HepG2 (cell line): ENCODE data around the gene CDAN1. TPM values are rescaled to one million over a fixed set of nuclear protein-coding genes. Genes with fewer than 3 reads are reported as not detected.
A peak's percentile ranks its signal among the peaks of the same experiment; 100 is the strongest.

Experiments used
- ADNP ChIP-seq: sonication (generic); formaldehyde crosslinking; IDR thresholded peaks from 2 replicates; pipeline ENCODE4 v1.4.0; 2020; ENCODE audit warnings: missing genetic modification reagents
- FOSL2 ChIP-seq: sonication (generic); formaldehyde crosslinking; IDR thresholded peaks from 2 replicates; pipeline ENCODE4 v1.4.0; 2020; ENCODE audit warnings: missing genetic modification reagents
- GPN1 ChIP-seq: sonication (generic); formaldehyde crosslinking; IDR thresholded peaks from 2 replicates; pipeline ENCODE4 v1.5.1; 2020; ENCODE audit warnings: missing genetic modification reagents, borderline replicate concordance
- HNRNPK ChIP-seq: fragments of 200-400 bp; formaldehyde crosslinking; IDR thresholded peaks from 2 replicates; pipeline ENCODE4 v1.6.1; 2018; ENCODE audit warnings: low read length, low read depth, moderate library complexity, mild to moderate bottlenecking; ENCODE audit not compliant: poor library complexity, severe bottlenecking
- ISX ChIP-seq: sonication (generic); formaldehyde crosslinking; conservative IDR thresholded peaks from 2 replicates; pipeline ENCODE4 v1.5.0; 2020; ENCODE audit warnings: missing genetic modification reagents
- NR2C2 ChIP-seq: sonication (generic); formaldehyde crosslinking; IDR thresholded peaks from 2 replicates; pipeline ENCODE4 v1.4.0; 2020; ENCODE audit warnings: missing genetic modification reagents, mild to moderate bottlenecking, moderate library complexity, borderline replicate concordance
- NRL ChIP-seq: sonication (generic); formaldehyde crosslinking; IDR thresholded peaks from 2 replicates; pipeline ENCODE4 v1.5.0; 2020; ENCODE audit warnings: missing genetic modification reagents, mild to moderate bottlenecking, moderate library complexity, borderline replicate concordance
- SALL1 ChIP-seq: sonication (generic); formaldehyde crosslinking; IDR thresholded peaks from 2 replicates; pipeline ENCODE4 v1.8.0; 2022; ENCODE audit warnings: mild to moderate bottlenecking, missing genetic modification reagents
- SMC3 ChIP-seq: IDR thresholded peaks from 2 replicates; pipeline ENCODE4 v1.6.1; 2011; ENCODE audit warnings: low read length, improper control_type of control experiment
- SSRP1 ChIP-seq: IDR thresholded peaks from 2 replicates; pipeline ENCODE4 v1.6.1; 2016; ENCODE audit warnings: control low read depth
- TAF1 ChIP-seq: sonication (generic); formaldehyde crosslinking; IDR thresholded peaks from 2 replicates; pipeline ENCODE4 v1.4.0; 2020; ENCODE audit warnings: missing genetic modification reagents
- ZKSCAN8 ChIP-seq: IDR thresholded peaks from 2 replicates; pipeline ENCODE4 v1.6.1; 2016; ENCODE audit warnings: borderline replicate concordance, missing genetic modification reagents, missing compliant biosample characterization
- ZNF251 ChIP-seq: sonication (generic); formaldehyde crosslinking; IDR thresholded peaks from 2 replicates; pipeline ENCODE4 v1.9.0; 2021; ENCODE audit warnings: mild to moderate bottlenecking, missing genetic modification reagents
- ZNF3 ChIP-seq: IDR thresholded peaks from 2 replicates; pipeline ENCODE4 v1.7.0; 2017; ENCODE audit warnings: inconsistent platforms
- ZNF768 ChIP-seq: sonication (generic); formaldehyde crosslinking; IDR thresholded peaks from 2 replicates; pipeline ENCODE4 v1.4.0; 2020; ENCODE audit warnings: missing genetic modification reagents
- polyA plus RNA-seq, 8 experiments: library from polyadenylated mRNA; depleted of rRNA in 3 of 8; stranded (reverse) in 7 of 8; unstranded in 1 of 8; fragments of >200 nt; fragmentation: Illumina TruSeq in 4 of 8; extraction: Trizol in 4 of 8; gene quantifications; 2 replicates each; pipeline versions ENCODE4 v1.2.1 to v1.2.3, GENCODE V29; 2011 to 2016; ENCODE audit warnings: low read depth in 4 of 8, missing spikeins in 1 of 8, mixed read lengths in 1 of 8; ENCODE audit not compliant: insufficient read depth in 1 of 8
- total RNA-seq, 5 experiments: library from RNA; depleted of rRNA; stranded (reverse); fragments of >200 nt; fragmentation: Illumina TruSeq; extraction: Trizol; gene quantifications; 2 replicates each; pipeline ENCODE4 v1.2.3, GENCODE V29; 2016; ENCODE audit warnings: low read depth in 1 of 5
- TF ChIP-seq, protein P1 (sequence below): sonication (generic); formaldehyde crosslinking; IDR thresholded peaks from 2 replicates; pipeline ENCODE4 v1.8.1; 2023; ENCODE audit warnings: mild to moderate bottlenecking, inconsistent platforms, moderate library complexity, missing genetic modification reagents, borderline replicate concordance
- TF ChIP-seq, protein P2 (sequence below): sonication (generic); formaldehyde crosslinking; IDR thresholded peaks from 2 replicates; pipeline ENCODE4 v1.5.0; 2020; ENCODE audit warnings: mild to moderate bottlenecking, missing genetic modification reagents
- TF ChIP-seq, protein P3 (sequence below): sonication (generic); formaldehyde crosslinking; IDR thresholded peaks from 2 replicates; pipeline ENCODE4 v1.5.1; 2020; ENCODE audit warnings: missing genetic modification reagents, mild to moderate bottlenecking, borderline replicate concordance
- TF ChIP-seq, protein P4 (sequence below): IDR thresholded peaks from 2 replicates; pipeline ENCODE4 v1.6.1; 2016; ENCODE audit warnings: missing genetic modification reagents, missing compliant biosample characterization
- TF ChIP-seq, protein P5 (sequence below), 2 experiments: IDR thresholded peaks; 2 replicates each; pipeline ENCODE4 v1.6.1; 2011 to 2012; ENCODE audit warnings: low read length in 2 of 2, borderline replicate concordance in 1 of 2, low read depth in 1 of 2, mild to moderate bottlenecking in 1 of 2, moderate library complexity in 1 of 2

CDAN1 gene
- total and polyA plus RNA-seq, 2 of the 13 experiments (the other 11 are each of a cell fraction or from before 2014, with no cell fraction given): 5.0 to 16.1 TPM

DNA sequence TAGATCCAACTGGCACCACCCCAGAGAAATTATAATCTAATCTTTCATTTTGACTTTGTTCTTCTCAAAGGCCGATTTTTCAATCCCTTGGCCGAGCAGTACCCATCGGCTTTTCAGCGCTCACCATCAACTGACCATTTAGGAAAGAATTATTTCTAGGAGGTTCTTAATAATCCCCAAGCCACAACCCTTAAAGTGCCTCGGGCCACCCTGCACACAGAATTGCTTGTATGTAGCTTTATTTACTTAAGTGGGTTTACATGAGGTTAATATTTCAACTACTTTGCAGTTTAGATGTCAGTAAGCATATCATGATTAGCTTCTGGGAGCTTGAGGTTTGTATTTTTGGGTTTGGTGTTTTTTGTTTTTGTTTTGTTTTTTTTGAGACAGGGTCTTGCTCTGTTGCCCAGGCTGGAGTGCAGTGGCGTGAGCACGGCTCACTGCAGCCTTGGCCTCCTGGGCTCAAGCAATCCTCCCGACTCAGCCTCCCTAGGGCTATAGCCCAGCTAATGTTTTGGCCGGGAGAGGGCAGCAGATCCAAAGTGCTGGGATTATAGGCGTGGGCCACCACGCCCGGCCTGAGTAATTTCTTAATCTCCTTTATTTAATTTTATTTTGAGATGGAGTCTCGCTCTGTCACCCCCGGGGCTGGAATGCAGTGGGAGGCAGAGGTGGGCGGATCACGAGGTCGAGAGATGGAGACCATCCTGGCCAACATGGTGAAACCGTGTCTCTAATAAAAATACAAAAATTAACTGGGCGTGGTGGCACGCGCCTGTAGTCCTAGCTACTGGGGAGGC, 801 bp upstream of the CDAN1 start (continued):
- peak; percentile 18; the same call in 1 of the 2 replicates for TF ChIP-seq FOSL2 (CRISPR knock-in tag)
- no peak for TF ChIP-seq NR2C2
- TF ChIP-seq ZKSCAN8 (CRISPR knock-in tag): peak; percentile 31; the same call in 1 of the 2 replicates
- no peak for TF ChIP-seq HNRNPK
- no peak for TF ChIP-seq ISX (CRISPR knock-in tag)
- TF ChIP-seq NRL: no peak
- TF ChIP-seq SALL1 (CRISPR knock-in tag): 0 out of 2 replicates have a peak, but pooled peaks have one; percentile 14
- TF ChIP-seq, protein P1, sequence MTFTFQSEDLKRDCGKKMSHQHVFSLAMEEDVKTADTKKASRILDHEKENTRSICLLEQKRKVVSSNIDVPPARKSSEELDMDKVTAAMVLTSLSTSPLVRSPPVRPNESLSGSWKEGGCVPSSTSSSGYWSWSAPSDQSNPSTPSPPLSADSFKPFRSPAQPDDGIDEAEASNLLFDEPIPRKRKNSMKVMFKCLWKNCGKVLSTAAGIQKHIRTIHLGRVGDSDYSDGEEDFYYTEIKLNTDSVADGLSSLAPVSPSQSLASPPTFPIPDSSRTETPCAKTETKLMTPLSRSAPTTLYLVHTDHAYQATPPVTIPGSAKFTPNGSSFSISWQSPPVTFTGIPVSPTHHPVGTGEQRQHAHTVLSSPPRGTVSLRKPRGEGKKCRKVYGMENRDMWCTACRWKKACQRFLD (CRISPR knock-in tag): no peak
- TF ChIP-seq, protein P2, sequence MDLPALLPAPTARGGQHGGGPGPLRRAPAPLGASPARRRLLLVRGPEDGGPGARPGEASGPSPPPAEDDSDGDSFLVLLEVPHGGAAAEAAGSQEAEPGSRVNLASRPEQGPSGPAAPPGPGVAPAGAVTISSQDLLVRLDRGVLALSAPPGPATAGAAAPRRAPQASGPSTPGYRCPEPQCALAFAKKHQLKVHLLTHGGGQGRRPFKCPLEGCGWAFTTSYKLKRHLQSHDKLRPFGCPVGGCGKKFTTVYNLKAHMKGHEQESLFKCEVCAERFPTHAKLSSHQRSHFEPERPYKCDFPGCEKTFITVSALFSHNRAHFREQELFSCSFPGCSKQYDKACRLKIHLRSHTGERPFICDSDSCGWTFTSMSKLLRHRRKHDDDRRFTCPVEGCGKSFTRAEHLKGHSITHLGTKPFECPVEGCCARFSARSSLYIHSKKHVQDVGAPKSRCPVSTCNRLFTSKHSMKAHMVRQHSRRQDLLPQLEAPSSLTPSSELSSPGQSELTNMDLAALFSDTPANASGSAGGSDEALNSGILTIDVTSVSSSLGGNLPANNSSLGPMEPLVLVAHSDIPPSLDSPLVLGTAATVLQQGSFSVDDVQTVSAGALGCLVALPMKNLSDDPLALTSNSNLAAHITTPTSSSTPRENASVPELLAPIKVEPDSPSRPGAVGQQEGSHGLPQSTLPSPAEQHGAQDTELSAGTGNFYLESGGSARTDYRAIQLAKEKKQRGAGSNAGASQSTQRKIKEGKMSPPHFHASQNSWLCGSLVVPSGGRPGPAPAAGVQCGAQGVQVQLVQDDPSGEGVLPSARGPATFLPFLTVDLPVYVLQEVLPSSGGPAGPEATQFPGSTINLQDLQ (CRISPR knock-in tag): no peak
- TF ChIP-seq, protein P3, sequence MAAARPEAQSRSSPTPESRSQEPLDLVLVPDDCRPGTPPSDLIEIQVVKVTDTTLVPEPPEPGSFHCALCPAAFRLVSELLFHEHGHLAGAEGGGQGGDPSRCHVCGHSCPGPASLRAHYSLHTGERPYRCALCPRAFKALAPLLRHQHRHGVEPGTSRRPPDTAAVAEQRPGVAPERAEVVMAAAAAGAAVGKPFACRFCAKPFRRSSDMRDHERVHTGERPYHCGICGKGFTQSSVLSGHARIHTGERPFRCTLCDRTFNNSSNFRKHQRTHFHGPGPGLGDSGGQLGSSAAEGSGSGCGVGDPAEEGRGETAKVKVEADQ (CRISPR knock-in tag): no peak
- peak; percentile 94 for TF ChIP-seq ADNP (CRISPR knock-in tag)
- TF ChIP-seq ZNF3 (CRISPR knock-in tag): no peak
- no peak for TF ChIP-seq ZNF251 (CRISPR knock-in tag)
- TF ChIP-seq ZNF768: peak; percentile 65; the same call in 1 of the 2 replicates
- TF ChIP-seq GPN1 (CRISPR knock-in tag): no peak
- no peak for TF ChIP-seq TAF1 (CRISPR knock-in tag)
- TF ChIP-seq, protein P4, sequence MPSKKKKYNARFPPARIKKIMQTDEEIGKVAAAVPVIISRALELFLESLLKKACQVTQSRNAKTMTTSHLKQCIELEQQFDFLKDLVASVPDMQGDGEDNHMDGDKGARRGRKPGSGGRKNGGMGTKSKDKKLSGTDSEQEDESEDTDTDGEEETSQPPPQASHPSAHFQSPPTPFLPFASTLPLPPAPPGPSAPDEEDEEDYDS (CRISPR knock-in tag): no peak
- TF ChIP-seq, protein P5, sequence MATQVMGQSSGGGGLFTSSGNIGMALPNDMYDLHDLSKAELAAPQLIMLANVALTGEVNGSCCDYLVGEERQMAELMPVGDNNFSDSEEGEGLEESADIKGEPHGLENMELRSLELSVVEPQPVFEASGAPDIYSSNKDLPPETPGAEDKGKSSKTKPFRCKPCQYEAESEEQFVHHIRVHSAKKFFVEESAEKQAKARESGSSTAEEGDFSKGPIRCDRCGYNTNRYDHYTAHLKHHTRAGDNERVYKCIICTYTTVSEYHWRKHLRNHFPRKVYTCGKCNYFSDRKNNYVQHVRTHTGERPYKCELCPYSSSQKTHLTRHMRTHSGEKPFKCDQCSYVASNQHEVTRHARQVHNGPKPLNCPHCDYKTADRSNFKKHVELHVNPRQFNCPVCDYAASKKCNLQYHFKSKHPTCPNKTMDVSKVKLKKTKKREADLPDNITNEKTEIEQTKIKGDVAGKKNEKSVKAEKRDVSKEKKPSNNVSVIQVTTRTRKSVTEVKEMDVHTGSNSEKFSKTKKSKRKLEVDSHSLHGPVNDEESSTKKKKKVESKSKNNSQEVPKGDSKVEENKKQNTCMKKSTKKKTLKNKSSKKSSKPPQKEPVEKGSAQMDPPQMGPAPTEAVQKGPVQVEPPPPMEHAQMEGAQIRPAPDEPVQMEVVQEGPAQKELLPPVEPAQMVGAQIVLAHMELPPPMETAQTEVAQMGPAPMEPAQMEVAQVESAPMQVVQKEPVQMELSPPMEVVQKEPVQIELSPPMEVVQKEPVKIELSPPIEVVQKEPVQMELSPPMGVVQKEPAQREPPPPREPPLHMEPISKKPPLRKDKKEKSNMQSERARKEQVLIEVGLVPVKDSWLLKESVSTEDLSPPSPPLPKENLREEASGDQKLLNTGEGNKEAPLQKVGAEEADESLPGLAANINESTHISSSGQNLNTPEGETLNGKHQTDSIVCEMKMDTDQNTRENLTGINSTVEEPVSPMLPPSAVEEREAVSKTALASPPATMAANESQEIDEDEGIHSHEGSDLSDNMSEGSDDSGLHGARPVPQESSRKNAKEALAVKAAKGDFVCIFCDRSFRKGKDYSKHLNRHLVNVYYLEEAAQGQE (IDR thresholded peaks at IDR 0.05; ENCODE audit: borderline replicate concordance in 1 of 2, low read depth in 1 of 2, low read length in 2 of 2): no peak
- peak; percentile 40; the same call in 1 of the 2 replicates for TF ChIP-seq SMC3
- no peak for TF ChIP-seq SSRP1 (CRISPR knock-in tag)
